GM19452 (cell line): ENCODE data around the gene NPR2.

Experiments used
- ATAC-seq: cut with Tn5 transposase; IDR thresholded peaks from one replicate; pipeline ENCODE4 v1.9.1; 2021; ENCODE audit not compliant: unreplicated experiment

Gene NPR2

GRCh38 chr9:35852876-35853865 lies 61.8 kb downstream of the NPR2 start:
- no peak for ATAC-seq

GRCh38 chr9:35854091-35854762 lies 62.8 kb downstream of the NPR2 start:
- no peak for ATAC-seq

GRCh38 chr9:35856206-35856605 lies 64.8 kb downstream of the NPR2 start:
- no peak for ATAC-seq

GRCh38 chr9:35856882-35857281 lies 65.5 kb downstream of the NPR2 start:
- ATAC-seq: no peak

- ATAC-seq: no peak
These were observed 67.1 kb downstream of the NPR2 start for GRCh38 chr9:35858458-35858857.
